WTC11 (cell line): Measurements from ENCODE around the gene DNAH11.

Experiments used
- ARID4B ChIP-seq: sonication (generic); formaldehyde crosslinking; IDR thresholded peaks from 2 replicates; pipeline ENCODE4 v1.8.0; 2023; ENCODE audit warnings: missing genetic modification reagents, mild to moderate bottlenecking, borderline replicate concordance
- CTCF ChIP-seq: fragments of 200-600 bp; IDR thresholded peaks from 2 replicates; pipeline ENCODE4 v1.8.0; 2022; ENCODE audit warnings: antibody characterized with exemption
- ESRRA ChIP-seq: sonication (generic); formaldehyde crosslinking; IDR thresholded peaks from 2 replicates; pipeline ENCODE4 v1.8.1; 2022; ENCODE audit warnings: mild to moderate bottlenecking, missing genetic modification reagents, borderline replicate concordance
- HMGXB4 ChIP-seq: sonication (generic); formaldehyde crosslinking; IDR thresholded peaks from 2 replicates; pipeline ENCODE4 v1.8.1; 2023; ENCODE audit warnings: mild to moderate bottlenecking, moderate library complexity, missing genetic modification reagents
- JUN ChIP-seq: sonication (generic); formaldehyde crosslinking; IDR thresholded peaks from 2 replicates; pipeline ENCODE4 v1.8.0; 2023; ENCODE audit warnings: mild to moderate bottlenecking, missing genetic modification reagents
- MAX ChIP-seq: sonication (generic); formaldehyde crosslinking; IDR thresholded peaks from 2 replicates; pipeline ENCODE4 v1.8.0; 2022; ENCODE audit warnings: mild to moderate bottlenecking, missing genetic modification reagents
- NR2C2 ChIP-seq: sonication (generic); formaldehyde crosslinking; IDR thresholded peaks from 2 replicates; pipeline ENCODE4 v1.8.0; 2022; ENCODE audit warnings: mild to moderate bottlenecking, missing genetic modification reagents
- NR3C1 ChIP-seq: sonication (generic); formaldehyde crosslinking; conservative IDR thresholded peaks from 2 replicates; pipeline ENCODE4 v1.8.1; 2023; ENCODE audit warnings: low read depth, mild to moderate bottlenecking, missing genetic modification reagents
- RORB ChIP-seq: fragments of 250-450 bp; sonication (Bioruptor Pico); IDR thresholded peaks from 2 replicates; pipeline ENCODE4 v1.9.0; 2021; ENCODE audit warnings: mild to moderate bottlenecking
- TCF7 ChIP-seq: sonication (generic); formaldehyde crosslinking; IDR thresholded peaks from 2 replicates; pipeline ENCODE4 v1.8.0; 2022; ENCODE audit warnings: mild to moderate bottlenecking, low read depth, missing genetic modification reagents, moderate library complexity
- ZBTB21 ChIP-seq: sonication (generic); formaldehyde crosslinking; IDR thresholded peaks from 2 replicates; pipeline ENCODE4 v1.8.1; 2023; ENCODE audit warnings: mild to moderate bottlenecking, missing genetic modification reagents, borderline replicate concordance
- ZNF232 ChIP-seq: sonication (generic); formaldehyde crosslinking; IDR thresholded peaks from 2 replicates; pipeline ENCODE4 v1.8.0; 2022; ENCODE audit warnings: mild to moderate bottlenecking, missing genetic modification reagents
- TF ChIP-seq, protein P1 (sequence below): sonication (generic); formaldehyde crosslinking; IDR thresholded peaks from 2 replicates; pipeline ENCODE4 v1.8.0; 2022; ENCODE audit warnings: mild to moderate bottlenecking, missing genetic modification reagents
- TF ChIP-seq, protein P2 (sequence below): fragments of 250-450 bp; sonication (Bioruptor Pico); IDR thresholded peaks from 2 replicates; pipeline ENCODE4 v1.9.0; 2021; ENCODE audit warnings: moderate library complexity, mild to moderate bottlenecking, inconsistent platforms, borderline replicate concordance

GRCh38 chr7:21544303-21544656, 1.4 kb downstream of the DNAH11 start:
- no peak for TF ChIP-seq MAX
- TF ChIP-seq HMGXB4 (CRISPR knock-in tag) = no peak
- no peak for TF ChIP-seq ARID4B
- no peak for TF ChIP-seq CTCF
- no peak for TF ChIP-seq JUN (CRISPR knock-in tag)
- TF ChIP-seq RORB (CRISPR knock-in tag) = no peak
- no peak for TF ChIP-seq ESRRA (CRISPR knock-in tag)
- no peak for TF ChIP-seq ZBTB21
- TF ChIP-seq ZNF232 (CRISPR knock-in tag) = no peak
- TF ChIP-seq, protein P1, sequence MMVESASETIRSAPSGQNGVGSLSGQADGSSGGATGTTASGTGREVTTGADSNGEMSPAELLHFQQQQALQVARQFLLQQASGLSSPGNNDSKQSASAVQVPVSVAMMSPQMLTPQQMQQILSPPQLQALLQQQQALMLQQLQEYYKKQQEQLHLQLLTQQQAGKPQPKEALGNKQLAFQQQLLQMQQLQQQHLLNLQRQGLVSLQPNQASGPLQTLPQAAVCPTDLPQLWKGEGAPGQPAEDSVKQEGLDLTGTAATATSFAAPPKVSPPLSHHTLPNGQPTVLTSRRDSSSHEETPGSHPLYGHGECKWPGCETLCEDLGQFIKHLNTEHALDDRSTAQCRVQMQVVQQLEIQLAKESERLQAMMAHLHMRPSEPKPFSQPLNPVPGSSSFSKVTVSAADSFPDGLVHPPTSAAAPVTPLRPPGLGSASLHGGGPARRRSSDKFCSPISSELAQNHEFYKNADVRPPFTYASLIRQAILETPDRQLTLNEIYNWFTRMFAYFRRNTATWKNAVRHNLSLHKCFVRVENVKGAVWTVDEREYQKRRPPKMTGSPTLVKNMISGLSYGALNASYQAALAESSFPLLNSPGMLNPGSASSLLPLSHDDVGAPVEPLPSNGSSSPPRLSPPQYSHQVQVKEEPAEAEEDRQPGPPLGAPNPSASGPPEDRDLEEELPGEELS (CRISPR knock-in tag) = no peak
- TF ChIP-seq NR2C2 = no peak
- TF ChIP-seq, protein P2, sequence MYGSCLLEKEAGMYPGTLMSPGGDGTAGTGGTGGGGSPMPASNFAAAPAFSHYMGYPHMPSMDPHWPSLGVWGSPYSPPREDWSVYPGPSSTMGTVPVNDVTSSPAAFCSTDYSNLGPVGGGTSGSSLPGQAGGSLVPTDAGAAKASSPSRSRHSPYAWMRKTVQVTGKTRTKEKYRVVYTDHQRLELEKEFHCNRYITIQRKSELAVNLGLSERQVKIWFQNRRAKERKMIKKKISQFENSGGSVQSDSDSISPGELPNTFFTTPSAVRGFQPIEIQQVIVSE = no peak
- no peak for TF ChIP-seq TCF7 (CRISPR knock-in tag)
- TF ChIP-seq NR3C1 (CRISPR knock-in tag) = no peak
